Cardiac fibroblast (primary cell): ENCODE measurements around the gene PHLDA3.
"Not testable (repeated sequence)": the region's sequence is repeated elsewhere in the genome, so short reads cannot be mapped to it uniquely, and the experiment has no call there.

ENCODE experiments used
- DNase-seq, 2 donors: peaks; one replicate each; pipeline versions ENCODE4 v3.0.0 to v3.0.0-alpha.2; 2010; ENCODE audit warnings: low read depth in 2 of 2
- H3K4me3 ChIP-seq, 2 donors: replicated peaks in 1 of 2; 1 replicate in 1 of 2; 2 replicates in 1 of 2; pipeline ENCODE4 v1.5.1; 2011; ENCODE audit warnings: low read depth in 2 of 2, low read length in 2 of 2, mild to moderate bottlenecking in 2 of 2, moderate library complexity in 1 of 2
- TF ChIP-seq, protein P1 (sequence below): IDR thresholded peaks from one replicate; pipeline ENCODE4 v1.5.1; 2011; ENCODE audit warnings: low read depth, mild to moderate bottlenecking, low read length, inconsistent platforms

PHLDA3 gene

DNA sequence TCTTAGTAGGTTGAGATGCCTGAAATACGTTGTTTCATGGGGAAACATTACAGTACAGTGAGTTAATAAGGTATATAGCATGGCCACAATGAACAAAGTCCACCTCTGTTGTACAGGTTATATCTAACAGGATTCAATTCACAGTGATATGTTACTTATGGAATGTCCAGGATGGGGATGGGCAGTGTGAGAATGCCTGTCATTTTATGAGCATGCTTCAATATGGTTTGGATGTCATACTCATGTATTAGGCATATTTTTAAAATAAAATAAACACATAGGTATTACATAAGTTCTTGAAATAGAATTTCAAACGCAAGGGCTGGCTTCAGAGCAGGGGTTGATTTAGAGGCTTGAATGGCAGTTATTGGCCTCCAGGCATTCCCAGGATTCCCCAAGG, 6.1 kb upstream of the PHLDA3 start:
- TF ChIP-seq, protein P1, sequence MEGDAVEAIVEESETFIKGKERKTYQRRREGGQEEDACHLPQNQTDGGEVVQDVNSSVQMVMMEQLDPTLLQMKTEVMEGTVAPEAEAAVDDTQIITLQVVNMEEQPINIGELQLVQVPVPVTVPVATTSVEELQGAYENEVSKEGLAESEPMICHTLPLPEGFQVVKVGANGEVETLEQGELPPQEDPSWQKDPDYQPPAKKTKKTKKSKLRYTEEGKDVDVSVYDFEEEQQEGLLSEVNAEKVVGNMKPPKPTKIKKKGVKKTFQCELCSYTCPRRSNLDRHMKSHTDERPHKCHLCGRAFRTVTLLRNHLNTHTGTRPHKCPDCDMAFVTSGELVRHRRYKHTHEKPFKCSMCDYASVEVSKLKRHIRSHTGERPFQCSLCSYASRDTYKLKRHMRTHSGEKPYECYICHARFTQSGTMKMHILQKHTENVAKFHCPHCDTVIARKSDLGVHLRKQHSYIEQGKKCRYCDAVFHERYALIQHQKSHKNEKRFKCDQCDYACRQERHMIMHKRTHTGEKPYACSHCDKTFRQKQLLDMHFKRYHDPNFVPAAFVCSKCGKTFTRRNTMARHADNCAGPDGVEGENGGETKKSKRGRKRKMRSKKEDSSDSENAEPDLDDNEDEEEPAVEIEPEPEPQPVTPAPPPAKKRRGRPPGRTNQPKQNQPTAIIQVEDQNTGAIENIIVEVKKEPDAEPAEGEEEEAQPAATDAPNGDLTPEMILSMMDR: no peak
- no peak for DNase-seq
- H3K4me3 ChIP-seq: no peak overlapping the region

DNA sequence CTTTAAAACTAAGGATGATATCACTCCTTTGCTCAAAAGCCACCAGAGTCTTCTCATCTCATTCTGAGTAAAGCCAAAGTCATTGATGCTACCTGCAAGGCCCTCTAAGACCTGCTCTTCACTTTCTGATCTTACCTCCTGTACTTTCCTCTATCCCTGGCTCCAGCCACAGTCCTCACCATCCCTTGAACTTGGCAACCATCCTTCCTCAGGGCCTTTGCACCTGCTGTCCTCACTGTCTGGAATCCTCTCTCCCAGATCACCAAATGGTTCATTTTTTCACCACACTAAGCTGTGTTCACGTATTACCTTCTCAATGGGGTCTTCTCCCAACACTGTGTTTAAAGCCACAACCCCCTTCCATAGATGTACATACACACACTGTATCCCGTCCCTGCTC, 4.3 kb upstream of the PHLDA3 start:
- DNase-seq: no peak
- H3K4me3 ChIP-seq: no peak overlapping the region
- TF ChIP-seq, protein P1: no peak

DNA sequence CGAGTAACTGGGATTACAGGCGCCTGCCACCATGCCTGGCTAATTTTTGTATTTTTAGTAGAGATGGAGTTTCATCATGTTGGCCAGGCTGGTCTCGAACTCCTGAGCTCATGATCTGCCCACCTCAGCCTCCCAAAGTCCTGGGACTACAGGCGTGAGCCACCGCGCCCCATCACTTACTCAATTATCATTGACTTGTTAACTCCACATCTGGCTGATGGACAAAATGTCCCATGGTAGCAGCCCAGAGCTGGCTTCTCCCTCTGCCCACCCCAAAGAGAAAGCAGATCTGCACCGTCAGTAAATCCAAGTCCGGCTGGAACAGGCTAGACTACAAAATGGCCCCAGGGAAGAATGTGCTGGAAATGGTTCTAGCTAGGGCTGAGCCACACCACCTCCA, 3.3 kb upstream of the PHLDA3 start:
- not testable (repeated sequence) for H3K4me3 ChIP-seq, DNase-seq

DNA sequence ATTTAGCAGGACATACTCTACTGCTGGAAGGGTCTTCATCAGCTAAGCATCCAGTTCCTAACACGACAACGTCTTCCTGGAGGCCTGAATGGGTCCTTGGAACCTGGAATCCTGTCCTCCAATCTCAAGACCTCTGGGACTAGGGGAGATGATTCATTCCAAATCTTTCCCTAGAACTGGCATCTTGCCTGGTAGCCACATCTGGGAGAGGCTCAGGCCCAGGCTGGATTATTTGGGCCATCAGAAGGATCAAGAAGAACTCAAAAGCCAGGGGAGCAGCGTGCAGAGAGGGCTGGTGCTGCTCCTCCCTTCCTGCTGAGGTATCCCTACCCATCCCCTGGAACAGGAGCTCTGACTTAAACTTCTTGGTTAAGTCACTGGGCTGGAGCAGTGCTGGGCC, 2.8 kb upstream of the PHLDA3 start:
- peak; percentile 78 to 86 for DNase-seq

DNA sequence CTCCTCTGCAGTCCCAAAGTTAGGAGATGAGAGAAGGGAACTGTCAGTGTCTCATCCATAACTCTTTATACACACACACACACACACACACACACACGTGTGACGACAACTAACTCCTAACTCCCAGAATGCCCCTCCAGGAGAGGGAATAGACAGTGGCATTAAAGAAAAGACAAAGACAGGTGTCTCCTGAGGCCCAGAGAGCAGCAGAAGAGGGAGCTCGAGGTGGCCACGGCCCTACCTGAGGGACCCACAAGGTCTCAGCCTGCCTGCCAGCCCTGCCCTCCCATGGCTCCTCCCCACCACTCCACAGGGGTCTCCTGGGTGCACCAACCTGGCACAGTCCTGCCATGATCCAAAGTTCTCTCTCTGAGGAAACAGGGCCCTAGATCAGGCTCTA, 1.6 kb upstream of the PHLDA3 start:
- TF ChIP-seq, protein P1: no peak
- H3K4me3 ChIP-seq: no peak overlapping the region
- DNase-seq: no peak

More for the DNA sequence above, 2.8 kb upstream of the PHLDA3 start:
- no peak overlapping the region for H3K4me3 ChIP-seq
- TF ChIP-seq, protein P1: no peak

DNA sequence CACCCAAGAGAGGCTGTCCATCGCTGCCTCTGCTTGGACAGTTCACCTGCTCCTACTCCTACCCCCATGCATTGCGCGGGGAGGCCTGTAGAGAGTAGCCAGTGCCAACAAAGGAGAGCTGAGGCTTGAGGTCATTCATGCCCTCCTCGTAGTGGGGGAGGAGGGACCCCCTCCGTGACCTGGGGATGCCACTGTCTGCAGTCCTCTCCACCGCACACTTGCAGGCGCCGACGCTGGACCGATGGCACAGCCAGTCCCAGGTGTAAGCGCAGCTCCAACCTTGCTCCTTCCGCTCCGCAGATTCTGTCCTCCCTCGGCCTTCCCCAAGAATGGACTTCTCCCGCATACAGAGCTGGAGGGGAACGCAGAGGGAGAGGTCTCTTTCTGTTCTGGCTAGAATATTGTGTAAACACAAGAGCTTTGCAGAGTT, 672 bp upstream of the PHLDA3 start:
- no peak for DNase-seq
- H3K4me3 ChIP-seq: peak overlapping the region; percentile 86 to 94
- TF ChIP-seq, protein P1: no peak

DNA sequence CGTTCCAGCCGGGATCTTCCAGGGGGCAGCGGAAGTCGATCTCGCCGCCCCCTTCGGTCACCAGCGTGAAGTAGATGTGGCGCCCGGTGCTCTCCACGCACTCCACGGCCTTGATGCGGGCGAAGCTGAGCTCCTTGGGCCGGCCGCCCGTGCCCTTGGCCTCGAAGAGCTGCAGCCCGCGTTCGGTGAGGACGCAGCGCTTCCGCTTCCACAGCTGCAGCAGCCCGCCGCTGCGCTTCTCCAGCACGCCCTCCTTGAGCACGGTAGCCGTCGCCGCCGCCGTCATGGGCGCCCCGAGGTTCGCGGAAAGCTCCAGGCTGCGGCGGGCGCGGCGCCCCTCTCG, 516 bp downstream of the PHLDA3 start:
- peak overlapping the region; percentile 86 to 94 for H3K4me3 ChIP-seq
- TF ChIP-seq, protein P1: no peak
- peak in 1 of 2 donors; percentile 42 for DNase-seq
